K562 (cell line): Measurements from ENCODE around the gene CASKIN1. TPM values are rescaled to one million over a fixed set of nuclear protein-coding genes. Genes with fewer than 3 reads are reported as not detected.

Experiments used
- ARHGAP35 ChIP-seq: fragments of 450-650 bp; IDR thresholded peaks from 2 replicates; pipeline ENCODE4 v1.6.1; 2018; ENCODE audit not compliant: partially characterized antibody
- BRF1 ChIP-seq: IDR thresholded peaks from 3 replicates; pipeline ENCODE4 v1.6.1; 2011; ENCODE audit warnings: borderline replicate concordance, mild to moderate bottlenecking; ENCODE audit not compliant: insufficient read length; ENCODE audit errors: extremely low read depth
- CREM ChIP-seq: IDR thresholded peaks from 2 replicates; pipeline ENCODE4 v1.6.1; 2014; ENCODE audit warnings: antibody characterized with exemption, low read depth
- HOXB6 ChIP-seq: fragments of 250-450 bp; sonication (Bioruptor Pico); IDR thresholded peaks from 2 replicates; pipeline ENCODE4 v1.5.1; 2022; ENCODE audit warnings: mild to moderate bottlenecking, borderline replicate concordance
- POLR2AphosphoS5 ChIP-seq: IDR thresholded peaks from 2 replicates; pipeline ENCODE4 v1.6.1; 2011; ENCODE audit warnings: mild to moderate bottlenecking, low read depth, low read length, moderate library complexity; ENCODE audit not compliant: control insufficient read depth, insufficient read depth
- PTBP1 ChIP-seq: fragments of 200-400 bp; formaldehyde crosslinking; IDR thresholded peaks from 2 replicates; pipeline ENCODE4 v1.6.1; 2017; ENCODE audit warnings: low read depth, low read length
- SMARCE1 ChIP-seq: fragments of 450-650 bp; IDR thresholded peaks from 2 replicates; pipeline ENCODE4 v1.7.1; 2016; ENCODE audit warnings: mild to moderate bottlenecking
- TARDBP ChIP-seq: fragments of 450-650 bp; IDR thresholded peaks from 2 replicates; pipeline ENCODE4 v1.6.1; 2016
- TCF3 ChIP-seq: sonication (generic); formaldehyde crosslinking; IDR thresholded peaks from 2 replicates; pipeline ENCODE4 v1.4.0; 2020; ENCODE audit warnings: mild to moderate bottlenecking, missing genetic modification reagents
- TSC22D4 ChIP-seq: fragments of 450-650 bp; IDR thresholded peaks from 2 replicates; pipeline ENCODE4 v1.6.1; 2016; ENCODE audit warnings: missing genetic modification characterization, missing biosample characterization, control low read depth
- XRCC5 ChIP-seq: fragments of 200-400 bp; formaldehyde crosslinking; IDR thresholded peaks from 2 replicates; pipeline ENCODE4 v1.6.1; 2017; ENCODE audit warnings: low read depth, mild to moderate bottlenecking, low read length
- ZBTB8A ChIP-seq: fragments of 450-650 bp; IDR thresholded peaks from 2 replicates; pipeline ENCODE4 v1.6.1; 2018; ENCODE audit warnings: mild to moderate bottlenecking, moderate library complexity; ENCODE audit not compliant: partially characterized antibody
- ZFX ChIP-seq: sonication (generic); formaldehyde crosslinking; IDR thresholded peaks from 2 replicates; pipeline ENCODE4 v1.8.0; 2022; ENCODE audit warnings: mild to moderate bottlenecking, missing genetic modification reagents, moderate library complexity
- ZNF146 ChIP-seq: IDR thresholded peaks from one replicate; pipeline ENCODE4 v1.6.1; 2018; ENCODE audit warnings: missing compliant biosample characterization; ENCODE audit not compliant: unreplicated experiment
- ZNF224 ChIP-seq: sonication (generic); formaldehyde crosslinking; IDR thresholded peaks from 2 replicates; pipeline ENCODE4 v1.8.0; 2022; ENCODE audit warnings: mild to moderate bottlenecking, missing genetic modification reagents
- ZNF780A ChIP-seq: fragments of 250-450 bp; sonication (Bioruptor Pico); IDR thresholded peaks from 2 replicates; pipeline ENCODE4 v1.5.0; 2021; ENCODE audit warnings: mild to moderate bottlenecking
- polyA plus RNA-seq, 8 experiments: library from polyadenylated mRNA; depleted of rRNA in 4 of 8; stranded (reverse) in 5 of 8; unstranded in 3 of 8; fragments of >200 nt; fragmentation: Nextera tagmentation in 2 of 8; fragmentation: Illumina TruSeq in 1 of 8; extraction: Ambion mirVana in 2 of 8; extraction: Trizol in 1 of 8; gene quantifications; 2 replicates each; pipeline versions ENCODE4 v1.2.1 to v1.2.3, GENCODE V29; 2011 to 2014; ENCODE audit warnings: inconsistent platforms in 1 of 8, missing spikeins in 1 of 8
- total RNA-seq, 7 experiments: library from RNA; depleted of rRNA in 6 of 7; stranded (reverse); fragments of >200 nt in 6 of 7; fragmentation: Illumina TruSeq in 2 of 7; extraction: Trizol in 2 of 7; gene quantifications; 2 replicates each; pipeline versions ENCODE4 v1.2.1 to v1.2.3, GENCODE V29; 2011 to 2021; ENCODE audit warnings: low replicate concordance in 1 of 7
- TF ChIP-seq, protein P1 (sequence below): fragments of 450-650 bp; IDR thresholded peaks from 2 replicates; pipeline ENCODE4 v1.6.1; 2017; ENCODE audit warnings: antibody characterized with exemption, mild to moderate bottlenecking
- TF ChIP-seq, protein P2 (sequence below): sonication (generic); IDR thresholded peaks from 2 replicates; pipeline ENCODE4 v1.6.1; 2016
- TF ChIP-seq, protein P3 (sequence below): fragments of 250-450 bp; sonication (Bioruptor Pico); IDR thresholded peaks from 2 replicates; pipeline ENCODE4 v1.5.1; 2021; ENCODE audit warnings: mild to moderate bottlenecking
- TF ChIP-seq, protein P4 (sequence below): fragments of 250-450 bp; sonication (Bioruptor Pico); IDR thresholded peaks from 2 replicates; pipeline ENCODE4 v1.4.0; 2020
- TF ChIP-seq, protein P5 (sequence below): fragments of 250-450 bp; sonication (Bioruptor Pico); IDR thresholded peaks from 2 replicates; pipeline ENCODE4 v1.5.0; 2021

The CASKIN1 gene
- total and polyA plus RNA-seq, 9 of the 15 experiments (the other 6 are each of a cell fraction or from before 2014, with no cell fraction given): 0.15 to 4.5 (median 1.5) TPM; not detected in 2

DNA sequence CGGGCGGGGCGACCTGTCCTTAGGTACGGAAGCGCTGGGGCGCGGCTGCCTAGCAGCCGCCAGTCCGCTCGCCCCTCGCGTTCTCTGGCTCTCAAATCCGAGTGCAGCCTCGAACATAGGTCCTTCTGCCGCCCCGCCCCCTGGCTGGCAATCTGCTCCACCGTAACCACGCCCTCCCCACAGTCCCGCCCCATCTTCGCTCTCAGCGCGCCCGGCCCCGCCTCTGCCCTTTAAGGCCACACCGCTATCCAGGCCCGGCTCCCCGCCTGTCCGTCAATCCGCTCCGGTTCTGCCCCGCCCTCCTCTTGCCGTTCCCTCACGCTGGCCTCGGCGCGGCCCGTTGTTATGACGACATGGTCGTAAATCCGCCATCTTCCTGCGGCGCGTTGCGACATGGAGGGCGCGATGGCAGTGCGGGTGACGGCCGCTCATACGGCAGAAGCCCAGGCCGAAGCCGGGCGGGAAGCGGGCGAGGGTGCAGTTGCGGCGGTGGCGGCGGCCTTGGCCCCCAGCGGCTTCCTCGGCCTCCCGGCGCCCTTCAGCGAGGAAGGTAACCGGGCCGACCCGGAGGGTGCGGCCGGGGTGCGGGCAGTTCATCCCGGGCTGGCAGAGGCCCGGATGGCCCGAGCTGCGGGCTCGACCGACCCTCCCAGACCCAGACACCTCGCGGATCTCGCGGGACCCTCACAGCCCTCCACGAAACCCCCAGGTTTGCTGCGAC is 27.0 kb upstream of the CASKIN1 start, which contains the start of gene E4F1 (continued):
- TF ChIP-seq, protein P1, sequence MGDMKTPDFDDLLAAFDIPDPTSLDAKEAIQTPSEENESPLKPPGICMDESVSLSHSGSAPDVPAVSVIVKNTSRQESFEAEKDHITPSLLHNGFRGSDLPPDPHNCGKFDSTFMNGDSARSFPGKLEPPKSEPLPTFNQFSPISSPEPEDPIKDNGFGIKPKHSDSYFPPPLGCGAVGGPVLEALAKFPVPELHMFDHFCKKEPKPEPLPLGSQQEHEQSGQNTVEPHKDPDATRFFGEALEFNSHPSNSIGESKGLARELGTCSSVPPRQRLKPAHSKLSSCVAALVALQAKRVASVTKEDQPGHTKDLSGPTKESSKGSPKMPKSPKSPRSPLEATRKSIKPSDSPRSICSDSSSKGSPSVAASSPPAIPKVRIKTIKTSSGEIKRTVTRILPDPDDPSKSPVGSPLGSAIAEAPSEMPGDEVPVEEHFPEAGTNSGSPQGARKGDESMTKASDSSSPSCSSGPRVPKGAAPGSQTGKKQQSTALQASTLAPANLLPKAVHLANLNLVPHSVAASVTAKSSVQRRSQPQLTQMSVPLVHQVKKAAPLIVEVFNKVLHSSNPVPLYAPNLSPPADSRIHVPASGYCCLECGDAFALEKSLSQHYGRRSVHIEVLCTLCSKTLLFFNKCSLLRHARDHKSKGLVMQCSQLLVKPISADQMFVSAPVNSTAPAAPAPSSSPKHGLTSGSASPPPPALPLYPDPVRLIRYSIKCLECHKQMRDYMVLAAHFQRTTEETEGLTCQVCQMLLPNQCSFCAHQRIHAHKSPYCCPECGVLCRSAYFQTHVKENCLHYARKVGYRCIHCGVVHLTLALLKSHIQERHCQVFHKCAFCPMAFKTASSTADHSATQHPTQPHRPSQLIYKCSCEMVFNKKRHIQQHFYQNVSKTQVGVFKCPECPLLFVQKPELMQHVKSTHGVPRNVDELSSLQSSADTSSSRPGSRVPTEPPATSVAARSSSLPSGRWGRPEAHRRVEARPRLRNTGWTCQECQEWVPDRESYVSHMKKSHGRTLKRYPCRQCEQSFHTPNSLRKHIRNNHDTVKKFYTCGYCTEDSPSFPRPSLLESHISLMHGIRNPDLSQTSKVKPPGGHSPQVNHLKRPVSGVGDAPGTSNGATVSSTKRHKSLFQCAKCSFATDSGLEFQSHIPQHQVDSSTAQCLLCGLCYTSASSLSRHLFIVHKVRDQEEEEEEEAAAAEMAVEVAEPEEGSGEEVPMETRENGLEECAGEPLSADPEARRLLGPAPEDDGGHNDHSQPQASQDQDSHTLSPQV: no peak
- TF ChIP-seq ARHGAP35: no peak
- TF ChIP-seq, protein P2, sequence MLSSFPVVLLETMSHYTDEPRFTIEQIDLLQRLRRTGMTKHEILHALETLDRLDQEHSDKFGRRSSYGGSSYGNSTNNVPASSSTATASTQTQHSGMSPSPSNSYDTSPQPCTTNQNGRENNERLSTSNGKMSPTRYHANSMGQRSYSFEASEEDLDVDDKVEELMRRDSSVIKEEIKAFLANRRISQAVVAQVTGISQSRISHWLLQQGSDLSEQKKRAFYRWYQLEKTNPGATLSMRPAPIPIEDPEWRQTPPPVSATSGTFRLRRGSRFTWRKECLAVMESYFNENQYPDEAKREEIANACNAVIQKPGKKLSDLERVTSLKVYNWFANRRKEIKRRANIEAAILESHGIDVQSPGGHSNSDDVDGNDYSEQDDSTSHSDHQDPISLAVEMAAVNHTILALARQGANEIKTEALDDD: no peak
- TF ChIP-seq TSC22D4: no peak
- TF ChIP-seq SMARCE1: no peak
- TF ChIP-seq ZNF780A (CRISPR knock-in tag): no peak
- TF ChIP-seq TCF3 (CRISPR knock-in tag): no peak; the same call in 1 of the 2 replicates
- TF ChIP-seq HOXB6: no peak
- peak; percentile 99 for TF ChIP-seq CREM
- no peak for TF ChIP-seq TARDBP
- TF ChIP-seq ZNF224 (CRISPR knock-in tag): no peak
- no peak for TF ChIP-seq ZNF146
- TF ChIP-seq ZBTB8A: no peak
- TF ChIP-seq, protein P3, sequence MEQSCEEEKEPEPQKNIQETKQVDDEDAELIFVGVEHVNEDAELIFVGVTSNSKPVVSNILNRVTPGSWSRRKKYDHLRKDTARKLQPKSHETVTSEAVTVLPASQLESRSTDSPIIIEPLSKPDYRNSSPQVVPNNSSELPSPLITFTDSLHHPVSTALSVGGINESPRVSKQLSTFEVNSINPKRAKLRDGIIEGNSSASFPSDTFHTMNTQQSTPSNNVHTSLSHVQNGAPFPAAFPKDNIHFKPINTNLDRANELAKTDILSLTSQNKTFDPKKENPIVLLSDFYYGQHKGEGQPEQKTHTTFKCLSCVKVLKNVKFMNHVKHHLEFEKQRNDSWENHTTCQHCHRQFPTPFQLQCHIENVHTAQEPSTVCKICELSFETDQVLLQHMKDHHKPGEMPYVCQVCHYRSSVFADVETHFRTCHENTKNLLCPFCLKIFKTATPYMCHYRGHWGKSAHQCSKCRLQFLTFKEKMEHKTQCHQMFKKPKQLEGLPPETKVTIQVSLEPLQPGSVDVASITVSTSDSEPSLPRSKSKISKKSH: no peak
- TF ChIP-seq, protein P4, sequence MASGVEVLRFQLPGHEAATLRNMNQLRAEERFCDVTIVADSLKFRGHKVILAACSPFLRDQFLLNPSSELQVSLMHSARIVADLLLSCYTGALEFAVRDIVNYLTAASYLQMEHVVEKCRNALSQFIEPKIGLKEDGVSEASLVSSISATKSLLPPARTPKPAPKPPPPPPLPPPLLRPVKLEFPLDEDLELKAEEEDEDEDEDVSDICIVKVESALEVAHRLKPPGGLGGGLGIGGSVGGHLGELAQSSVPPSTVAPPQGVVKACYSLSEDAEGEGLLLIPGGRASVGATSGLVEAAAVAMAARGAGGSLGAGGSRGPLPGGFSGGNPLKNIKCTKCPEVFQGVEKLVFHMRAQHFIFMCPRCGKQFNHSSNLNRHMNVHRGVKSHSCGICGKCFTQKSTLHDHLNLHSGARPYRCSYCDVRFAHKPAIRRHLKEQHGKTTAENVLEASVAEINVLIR (CRISPR knock-in tag): peak; percentile 56; the same call in 1 of the 2 replicates
- no peak for TF ChIP-seq PTBP1
- peak; percentile 75 for TF ChIP-seq POLR2AphosphoS5
- TF ChIP-seq XRCC5: no peak
- TF ChIP-seq, protein P5, sequence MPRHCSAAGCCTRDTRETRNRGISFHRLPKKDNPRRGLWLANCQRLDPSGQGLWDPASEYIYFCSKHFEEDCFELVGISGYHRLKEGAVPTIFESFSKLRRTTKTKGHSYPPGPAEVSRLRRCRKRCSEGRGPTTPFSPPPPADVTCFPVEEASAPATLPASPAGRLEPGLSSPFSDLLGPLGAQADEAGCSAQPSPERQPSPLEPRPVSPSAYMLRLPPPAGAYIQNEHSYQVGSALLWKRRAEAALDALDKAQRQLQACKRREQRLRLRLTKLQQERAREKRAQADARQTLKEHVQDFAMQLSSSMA (CRISPR knock-in tag): no peak; the same call in 1 of the 2 replicates
- no peak for TF ChIP-seq BRF1
- TF ChIP-seq ZFX: peak; percentile 98
